ENCODE results near the gene METTL6. TPM values are rescaled to one million over a fixed set of nuclear protein-coding genes. Genes with fewer than 3 reads are reported as not detected.

Gene METTL6
- total and polyA plus RNA-seq, 2 of the 4 experiments (the other 2 are of a cell fraction): 15.4 to 21.5 TPM

DNA sequence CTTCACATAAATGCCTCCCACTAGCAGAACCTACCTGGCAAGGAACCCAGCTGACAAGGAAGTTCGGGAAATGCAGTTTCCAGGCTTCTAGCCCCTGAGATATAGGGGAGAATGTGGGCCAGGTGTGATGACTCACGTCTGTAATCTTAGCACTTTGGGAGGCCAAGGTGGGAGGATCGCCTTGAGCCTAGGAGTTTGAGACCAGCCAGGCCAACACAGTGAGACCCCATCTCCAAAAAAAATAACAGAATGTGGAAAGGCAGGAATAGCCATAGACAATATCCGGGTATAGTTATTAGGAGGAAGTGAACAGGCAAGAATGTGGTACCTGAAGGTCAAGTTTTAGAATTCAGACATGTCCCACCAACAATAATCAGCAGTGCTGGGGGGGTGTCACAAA, 54.4 kb downstream of the METTL6 start:
- no peak overlapping the region for H3K27ac ChIP-seq (ENCODE audit: insufficient read depth, low read length)
- no peak overlapping the region for H2AK9ac ChIP-seq (replicated peaks; ENCODE audit: low read depth, low read length, poor library complexity)
- no peak overlapping the region for H2BK120ac ChIP-seq (ENCODE audit: low read depth, low read length)
- H3K9me1 ChIP-seq (ENCODE audit: insufficient read depth, low read length): no peaks in the 10 kb centered on the region; the same call in 1 of the 2 replicates
- no peaks in the 10 kb centered on the region for H4K20me1 ChIP-seq (ENCODE audit: insufficient read depth, low read length)
- no peak overlapping the region for H2AK5ac ChIP-seq (ENCODE audit: low read depth, low read length)
- H4K5ac ChIP-seq (ENCODE audit: low read depth, low read length): no peak overlapping the region
- dilution Hi-C loops (cut with HindIII; ENCODE audit: low sequenced_read_pairs, unreplicated experiment) (no loop called here), intact Hi-C loops (cut with micrococcal nuclease) (no loop called here), in situ Hi-C loops (cut with MboI; ENCODE audit: low sequenced_read_pairs) (no loop called here)
- no peak overlapping the region for H3K4me3 ChIP-seq (ENCODE audit: insufficient read depth, low read depth, low read length)
- WGBS, 2 experiments (ENCODE audit: extremely low coverage in 2 of 2, insufficient read length in 1 of 2): no CpG with 5 or more reads among the region's 4 CpGs
- H3K9ac ChIP-seq (ENCODE audit: low read depth, low read length): no peak overlapping the region
- CTCF ChIA-PET: interaction anchor here (0.7 kb wide), 1 partner anchor 165 kb away, joined by 4 read pairs; no protein-coding TSS in a partner anchor
- H2AFZ ChIP-seq (replicated peaks; ENCODE audit: low read length, poor library complexity): no peak overlapping the region
- TF ChIP-seq, protein P1, sequence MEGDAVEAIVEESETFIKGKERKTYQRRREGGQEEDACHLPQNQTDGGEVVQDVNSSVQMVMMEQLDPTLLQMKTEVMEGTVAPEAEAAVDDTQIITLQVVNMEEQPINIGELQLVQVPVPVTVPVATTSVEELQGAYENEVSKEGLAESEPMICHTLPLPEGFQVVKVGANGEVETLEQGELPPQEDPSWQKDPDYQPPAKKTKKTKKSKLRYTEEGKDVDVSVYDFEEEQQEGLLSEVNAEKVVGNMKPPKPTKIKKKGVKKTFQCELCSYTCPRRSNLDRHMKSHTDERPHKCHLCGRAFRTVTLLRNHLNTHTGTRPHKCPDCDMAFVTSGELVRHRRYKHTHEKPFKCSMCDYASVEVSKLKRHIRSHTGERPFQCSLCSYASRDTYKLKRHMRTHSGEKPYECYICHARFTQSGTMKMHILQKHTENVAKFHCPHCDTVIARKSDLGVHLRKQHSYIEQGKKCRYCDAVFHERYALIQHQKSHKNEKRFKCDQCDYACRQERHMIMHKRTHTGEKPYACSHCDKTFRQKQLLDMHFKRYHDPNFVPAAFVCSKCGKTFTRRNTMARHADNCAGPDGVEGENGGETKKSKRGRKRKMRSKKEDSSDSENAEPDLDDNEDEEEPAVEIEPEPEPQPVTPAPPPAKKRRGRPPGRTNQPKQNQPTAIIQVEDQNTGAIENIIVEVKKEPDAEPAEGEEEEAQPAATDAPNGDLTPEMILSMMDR (conservative IDR thresholded peaks at IDR 0.05; ENCODE audit: low read depth, low read length): no peak
- no peak for TF ChIP-seq RCOR1 (IDR thresholded peaks at IDR 0.05; ENCODE audit: insufficient replicate concordance, low read length)
- no peak for TF ChIP-seq MAZ (IDR thresholded peaks at IDR 0.05; ENCODE audit: borderline replicate concordance, low read depth, low read length)
- TF ChIP-seq BHLHE40 (IDR thresholded peaks at IDR 0.05; ENCODE audit: low read depth, low read length): no peak
- no peak for TF ChIP-seq SMC3 (IDR thresholded peaks at IDR 0.05; ENCODE audit: low read depth, low read length)
- no peak for TF ChIP-seq POLR2A (IDR thresholded peaks at IDR 0.05; ENCODE audit: low read depth, low read length)
- TF ChIP-seq MXI1 (IDR thresholded peaks at IDR 0.05; ENCODE audit: borderline replicate concordance, low read depth, low read length): no peak
- no peak for TF ChIP-seq CHD1 (IDR thresholded peaks at IDR 0.05; ENCODE audit: low read depth, low read length)
- no peak for TF ChIP-seq NFE2L2 (IDR thresholded peaks at IDR 0.05; ENCODE audit: low read depth, low read length)
- no peak for TF ChIP-seq FOS (IDR thresholded peaks at IDR 0.05; ENCODE audit: low read depth, low read length)
- TF ChIP-seq, protein P2, sequence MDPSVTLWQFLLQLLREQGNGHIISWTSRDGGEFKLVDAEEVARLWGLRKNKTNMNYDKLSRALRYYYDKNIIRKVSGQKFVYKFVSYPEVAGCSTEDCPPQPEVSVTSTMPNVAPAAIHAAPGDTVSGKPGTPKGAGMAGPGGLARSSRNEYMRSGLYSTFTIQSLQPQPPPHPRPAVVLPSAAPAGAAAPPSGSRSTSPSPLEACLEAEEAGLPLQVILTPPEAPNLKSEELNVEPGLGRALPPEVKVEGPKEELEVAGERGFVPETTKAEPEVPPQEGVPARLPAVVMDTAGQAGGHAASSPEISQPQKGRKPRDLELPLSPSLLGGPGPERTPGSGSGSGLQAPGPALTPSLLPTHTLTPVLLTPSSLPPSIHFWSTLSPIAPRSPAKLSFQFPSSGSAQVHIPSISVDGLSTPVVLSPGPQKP (IDR thresholded peaks at IDR 0.05; ENCODE audit: borderline replicate concordance, low read depth, low read length): no peak
- no peak for TF ChIP-seq RFX5 (IDR thresholded peaks at IDR 0.05; ENCODE audit: low read depth, low read length)
- TF ChIP-seq, protein P3, sequence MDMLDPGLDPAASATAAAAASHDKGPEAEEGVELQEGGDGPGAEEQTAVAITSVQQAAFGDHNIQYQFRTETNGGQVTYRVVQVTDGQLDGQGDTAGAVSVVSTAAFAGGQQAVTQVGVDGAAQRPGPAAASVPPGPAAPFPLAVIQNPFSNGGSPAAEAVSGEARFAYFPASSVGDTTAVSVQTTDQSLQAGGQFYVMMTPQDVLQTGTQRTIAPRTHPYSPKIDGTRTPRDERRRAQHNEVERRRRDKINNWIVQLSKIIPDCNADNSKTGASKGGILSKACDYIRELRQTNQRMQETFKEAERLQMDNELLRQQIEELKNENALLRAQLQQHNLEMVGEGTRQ (IDR thresholded peaks at IDR 0.05; ENCODE audit: low read depth, low read length): no peak
- TF ChIP-seq RAD21 (IDR thresholded peaks at IDR 0.05; ENCODE audit: low read length): no peak
- no peak for TF ChIP-seq CEBPB (IDR thresholded peaks at IDR 0.05; ENCODE audit: low read depth, low read length)
- no peak for TF ChIP-seq MAFK (IDR thresholded peaks at IDR 0.05; ENCODE audit: low read depth, low read length)
- H3K56ac ChIP-seq (ENCODE audit: extremely low read depth, insufficient read depth, low read length): no peak overlapping the region
- POLR2A ChIA-PET (ENCODE audit: unreplicated experiment): no interaction called here
- H3K4ac ChIP-seq (ENCODE audit: low read depth, low read length): no peak overlapping the region
- H3K23ac ChIP-seq (ENCODE audit: low read depth, low read length): no peak overlapping the region
- H3K14ac ChIP-seq (replicated peaks; ENCODE audit: low read depth, low read length): no peak overlapping the region
- H2BK5ac ChIP-seq (ENCODE audit: low read depth, low read length, poor library complexity, severe bottlenecking): no peak overlapping the region
- H3K79me1 ChIP-seq (ENCODE audit: low read depth in 1 of 2, low read length in 2 of 2): no peaks in the 10 kb centered on the region
- H2BK15ac ChIP-seq (ENCODE audit: low read depth, low read length): no peak overlapping the region
- no peak overlapping the region for H3K18ac ChIP-seq (ENCODE audit: low read depth, low read length)
- no TSS peak for BruUV-seq (replicated peaks)
- H4K8ac ChIP-seq (ENCODE audit: low read depth in 2 of 2, low read length in 2 of 2): no peak overlapping the region
- H3K36me3 ChIP-seq (ENCODE audit: control insufficient read depth, insufficient read depth, low read length): no peaks in the 10 kb centered on the region
- H4K91ac ChIP-seq (ENCODE audit: insufficient read depth, low read depth, low read length): no peak overlapping the region
- no peak overlapping the region for H3K4me2 ChIP-seq (ENCODE audit: low read depth, low read length)
- ATAC-seq (ENCODE audit: low read depth) (no peak), DNase-seq (no peak)
- H3K27me3 ChIP-seq (ENCODE audit: control insufficient read depth, insufficient read depth, low read length): no peaks in the 10 kb centered on the region
- no peaks in the 10 kb centered on the region for H3K4me1 ChIP-seq (ENCODE audit: control insufficient read depth, insufficient read depth, low read length)
- H2BK20ac ChIP-seq (ENCODE audit: low read depth, low read length): no peak overlapping the region
- H3K9me3 ChIP-seq (ENCODE audit: control insufficient read depth, insufficient read depth, low read length): no peaks in the 10 kb centered on the region
